Right lobe of liver (tissue), 4 donors: ENCODE measurements around the gene CHMP6.

Experiments used
- CTCF ChIP-seq, 4 donors: fragments of 200-600 bp in 3 of 4; fragments of 450-650 bp in 1 of 4; IDR thresholded peaks; one replicate each; pipeline versions ENCODE4 v1.5.1 to v1.8.0; 2016 to 2022; ENCODE audit warnings: antibody characterized with exemption in 4 of 4, mild to moderate bottlenecking in 2 of 4
- POLR2A ChIP-seq: fragments of 450-650 bp; IDR thresholded peaks from one replicate; pipeline ENCODE4 v1.6.1; 2017; ENCODE audit warnings: antibody characterized with exemption, mild to moderate bottlenecking
- donor health status: DM: no; HTN: no; CAD: no.
- donor health status: DM: no; HTN: no; CAD: no.
- donor health status: DM: no; HTN: yes; CAD: no.

- no peak for TF ChIP-seq CTCF (IDR thresholded peaks at IDR 0.05)
- no peak for TF ChIP-seq POLR2A
These were observed 5.0 kb downstream of the CHMP6 start for GRCh38 chr17:80996422-80997305.
